IgD-negative memory B cell (primary cell): ENCODE measurements around the gene STYK1. TPM values are rescaled to one million over a fixed set of nuclear protein-coding genes. Genes with fewer than 3 reads are reported as not detected.
"Not testable (repeated sequence)": the region's sequence is repeated elsewhere in the genome, so short reads cannot be mapped to it uniquely, and the experiment has no call there.

Experiments used
- H3K27ac Mint-ChIP-seq, 3 donors: one replicate each; pipeline ENCODE4 v1.8.0; 2020 to 2022; ENCODE audit warnings: mild to moderate bottlenecking in 3 of 3, mixed read lengths in 3 of 3, moderate library complexity in 1 of 3
- H3K27me3 Mint-ChIP-seq: one replicate; pipeline ENCODE4 v1.8.0; 2021; ENCODE audit warnings: mixed read lengths
- H3K36me3 Mint-ChIP-seq: one replicate; pipeline ENCODE4 v1.8.0; 2020; ENCODE audit warnings: mild to moderate bottlenecking, mixed read lengths
- H3K4me1 Mint-ChIP-seq, 3 donors: one replicate each; pipeline ENCODE4 v1.8.0; 2020 to 2022; ENCODE audit warnings: mixed read lengths in 3 of 3, mild to moderate bottlenecking in 1 of 3
- H3K4me3 Mint-ChIP-seq, 4 donors: one replicate each; pipeline ENCODE4 v1.8.0; 2020 to 2022; ENCODE audit warnings: mild to moderate bottlenecking in 4 of 4, mixed read lengths in 4 of 4, moderate library complexity in 3 of 4
- H3K9me3 Mint-ChIP-seq, 3 donors: one replicate each; pipeline ENCODE4 v1.8.0; 2020 to 2021; ENCODE audit warnings: mixed read lengths in 3 of 3, mild to moderate bottlenecking in 1 of 3
- polyA plus RNA-seq: library from polyadenylated mRNA; unstranded; fragments of 300-500 nt; fragmentation: Illumina TruSeq; gene quantifications from one replicate; pipeline ENCODE4 v1.2.3, GENCODE V29; 2021

The STYK1 gene
- polyA plus RNA-seq, 1 donor from 2014 or later = not detected

GRCh38 chr12:10582704-10583103 is 91.1 kb downstream of the STYK1 start:
- H3K4me1 Mint-ChIP-seq = no peaks in the 10 kb centered on the region
- peaks cover 2 to 7% (median 6%) of the 10 kb centered on the region in 3 donors for H3K9me3 Mint-ChIP-seq
- H3K27ac Mint-ChIP-seq = no peak overlapping the region
- H3K4me3 Mint-ChIP-seq = no peak overlapping the region
- H3K36me3 Mint-ChIP-seq = peaks cover 5% of the 10 kb centered on the region
- no peaks in the 10 kb centered on the region for H3K27me3 Mint-ChIP-seq

- H3K36me3 Mint-ChIP-seq, H3K27ac Mint-ChIP-seq, H3K9me3 Mint-ChIP-seq, H3K27me3 Mint-ChIP-seq, H3K4me1 Mint-ChIP-seq: not testable (repeated sequence)
- H3K4me3 Mint-ChIP-seq = peak overlapping the region in 1 of 4 donors; percentile 37
These were observed 91.7 kb downstream of the STYK1 start for GRCh38 chr12:10582133-10582532.

GRCh38 chr12:10574307-10574706 is 99.5 kb downstream of the STYK1 start:
- Mint-ChIP-seq H3K4me3 (no peak overlapping the region), H3K27me3 (no peaks in the 10 kb centered on the region), H3K4me1 (no peaks in the 10 kb centered on the region), H3K27ac (no peak overlapping the region), H3K36me3 (no peaks in the 10 kb centered on the region), H3K9me3 (no peaks in the 10 kb centered on the region)

GRCh38 chr12:10572021-10572490 is 101.8 kb downstream of the STYK1 start:
- H3K9me3 Mint-ChIP-seq, H3K27me3 Mint-ChIP-seq, H3K27ac Mint-ChIP-seq, H3K4me3 Mint-ChIP-seq, H3K4me1 Mint-ChIP-seq, H3K36me3 Mint-ChIP-seq: not testable (repeated sequence)

- Mint-ChIP-seq H3K27me3 (peaks cover 2% of the 10 kb centered on the region), H3K4me1 (no peaks in the 10 kb centered on the region), H3K36me3 (no peaks in the 10 kb centered on the region), H3K4me3 (no peak overlapping the region), H3K27ac (no peak overlapping the region), H3K9me3 (no peaks in the 10 kb centered on the region)
These were observed 102.7 kb downstream of the STYK1 start for GRCh38 chr12:10571141-10571540.

Other genes starting within 250 kb of the STYK1 start
- gene KLRC2, start 238.0 kb downstream of the STYK1 start, polyA plus RNA-seq = not detected
- 4.5 TPM for gene KLRC1, start 220.7 kb downstream of the STYK1 start, polyA plus RNA-seq
- 0.41 TPM for gene EIF2S3B, start 168.2 kb downstream of the STYK1 start, polyA plus RNA-seq
- gene MAGOHB, start 60.4 kb downstream of the STYK1 start, polyA plus RNA-seq = 42.0 TPM
- 14.9 TPM for gene YBX3, start 49.3 kb upstream of the STYK1 start, polyA plus RNA-seq
- gene TAS2R7, start 128.6 kb upstream of the STYK1 start, polyA plus RNA-seq = not detected
- gene TAS2R8, start 133.2 kb upstream of the STYK1 start, polyA plus RNA-seq = not detected
- not detected for gene TAS2R9, start 136.1 kb upstream of the STYK1 start, polyA plus RNA-seq
- not detected for gene TAS2R10, start 152.3 kb upstream of the STYK1 start, polyA plus RNA-seq
- gene PRR4, start 175.4 kb upstream of the STYK1 start, polyA plus RNA-seq = 3.5 TPM
- gene PRH1, start 210.2 kb upstream of the STYK1 start, polyA plus RNA-seq = 15.1 TPM
- not detected for gene TAS2R13, start 235.5 kb upstream of the STYK1 start, polyA plus RNA-seq